GM19395 (cell line): Measurements from ENCODE around the gene PCDHGA1.
"Not testable (repeated sequence)": the region's sequence is repeated elsewhere in the genome, so short reads cannot be mapped to it uniquely, and the experiment has no call there.

ENCODE experiments used
- ATAC-seq: cut with Tn5 transposase; IDR thresholded peaks from one replicate; pipeline ENCODE4 v1.9.1; 2021; ENCODE audit warnings: mild to moderate bottlenecking, moderate library complexity; ENCODE audit not compliant: unreplicated experiment

The PCDHGA1 gene

GRCh38 chr5:141346017-141346416 is 15.7 kb downstream of the PCDHGA1 start:
- not testable (repeated sequence) for ATAC-seq

GRCh38 chr5:141349917-141350619 is 19.8 kb downstream of the PCDHGA1 start, which contains the start of gene PCDHGB1:
Gene PCDHGB1, plus strand, starts transcription at chr5:141350099. Its CDS starts 162 bp downstream, at chr5:141350261.
- no peak for ATAC-seq

- no peak for ATAC-seq
These were observed 21.3 kb downstream of the PCDHGA1 start for GRCh38 chr5:141351591-141351990.

GRCh38 chr5:141354900-141355469 is 24.7 kb downstream of the PCDHGA1 start, which contains the start of gene PCDHGA4:
Gene PCDHGA4, plus strand, starts transcription at chr5:141355021. Its CDS starts 87 bp downstream, at chr5:141355108.
- no peak for ATAC-seq

- no peak for ATAC-seq
These were observed 25.3 kb downstream of the PCDHGA1 start for GRCh38 chr5:141355641-141356040.

- ATAC-seq, result no peak
These were observed 25.8 kb downstream of the PCDHGA1 start for GRCh38 chr5:141356133-141356532.

GRCh38 chr5:141356950-141357349 is 26.6 kb downstream of the PCDHGA1 start:
- no peak for ATAC-seq

GRCh38 chr5:141359790-141360426 is 29.6 kb downstream of the PCDHGA1 start, which contains the start of gene PCDHGB2:
Gene PCDHGB2, plus strand, starts transcription at chr5:141359994. Its CDS starts 142 bp downstream, at chr5:141360136.
- ATAC-seq, result peak; percentile 84

GRCh38 chr5:141360685-141361084 is 30.4 kb downstream of the PCDHGA1 start:
- ATAC-seq, result no peak

GRCh38 chr5:141362719-141363118 is 32.4 kb downstream of the PCDHGA1 start:
- no peak for ATAC-seq

GRCh38 chr5:141363952-141364660 is 33.8 kb downstream of the PCDHGA1 start, which contains the start of gene PCDHGA5:
Gene PCDHGA5, plus strand, starts transcription at chr5:141364162. Its CDS starts 169 bp downstream, at chr5:141364331.
- ATAC-seq, result no peak

GRCh38 chr5:141366016-141366896 is 35.9 kb downstream of the PCDHGA1 start:
- ATAC-seq, result no peak

- peak; percentile 65 for ATAC-seq
These were observed 39.9 kb downstream of the PCDHGA1 start, which contains the start of gene PCDHGB3 for GRCh38 chr5:141369994-141370848. Gene PCDHGB3, plus strand, starts transcription at chr5:141370242. Its CDS starts 153 bp downstream, at chr5:141370395.

- ATAC-seq, result no peak
These were observed 41.5 kb downstream of the PCDHGA1 start for GRCh38 chr5:141371572-141372475.

GRCh38 chr5:141373673-141374317 is 43.5 kb downstream of the PCDHGA1 start, which contains the start of gene PCDHGA6:
Gene PCDHGA6, plus strand, starts transcription at chr5:141373891. Its CDS starts 193 bp downstream, at chr5:141374084.
- no peak for ATAC-seq

- no peak for ATAC-seq
These were observed 44.3 kb downstream of the PCDHGA1 start for GRCh38 chr5:141374627-141375026.

GRCh38 chr5:141375444-141376155 is 45.3 kb downstream of the PCDHGA1 start:
- ATAC-seq, result not testable (repeated sequence)
